Heart left ventricle (tissue), 13 donors: ENCODE data around the gene EMC9.

Experiments used
- POLR2A ChIP-seq, 2 donors: fragments of 450-650 bp; IDR thresholded peaks; one replicate each; pipeline ENCODE4 v1.6.1; 2017; ENCODE audit warnings: antibody characterized with exemption in 2 of 2, mild to moderate bottlenecking in 2 of 2, moderate library complexity in 2 of 2
- TF ChIP-seq, protein P1 (sequence below), 12 donors: fragments of 200-600 bp; sonication (generic) in 4 of 12; IDR thresholded peaks; one replicate each; pipeline versions ENCODE4 v1.5.0 to v1.8.0; 2018 to 2022; ENCODE audit warnings: antibody characterized with exemption in 12 of 12, mild to moderate bottlenecking in 5 of 12
- donor health status: ischemic (EF 13 %, LVEDD 7.1; RV severe dilation, severe dysfunction).
- donor health status: DM: no; HTN: yes; CAD: no.
- donor health status: DM: no; HTN: no; CAD: no.
- donor health status: ischemic (EF 25% LVEDD 6.9; RV normal size, moderate dysfunction).
- donor health status: ischemic (EF 25% LVEDD 5.7; RV mildly dilated, moderate dysfunction).
- donor health status: ischemic (EF 35%, LVEDD 5.7; RV mildly dilated, moderate dysfunction).
- donor health status: nonischemic (EF 11% LVEDD 7.7; RV severe dilation, severe dysfunction).
- donor health status: DM: yes; HTN: yes; CAD: no.
- donor health status: PGD.
- donor health status: ischemic (EF 29% LVEDD 5.4; RV normal size, mild dysfunction).
- donor health status: nonischemic (EF 23%, LVEDD 6.1; RV moderate dilation, normal function).

DNA sequence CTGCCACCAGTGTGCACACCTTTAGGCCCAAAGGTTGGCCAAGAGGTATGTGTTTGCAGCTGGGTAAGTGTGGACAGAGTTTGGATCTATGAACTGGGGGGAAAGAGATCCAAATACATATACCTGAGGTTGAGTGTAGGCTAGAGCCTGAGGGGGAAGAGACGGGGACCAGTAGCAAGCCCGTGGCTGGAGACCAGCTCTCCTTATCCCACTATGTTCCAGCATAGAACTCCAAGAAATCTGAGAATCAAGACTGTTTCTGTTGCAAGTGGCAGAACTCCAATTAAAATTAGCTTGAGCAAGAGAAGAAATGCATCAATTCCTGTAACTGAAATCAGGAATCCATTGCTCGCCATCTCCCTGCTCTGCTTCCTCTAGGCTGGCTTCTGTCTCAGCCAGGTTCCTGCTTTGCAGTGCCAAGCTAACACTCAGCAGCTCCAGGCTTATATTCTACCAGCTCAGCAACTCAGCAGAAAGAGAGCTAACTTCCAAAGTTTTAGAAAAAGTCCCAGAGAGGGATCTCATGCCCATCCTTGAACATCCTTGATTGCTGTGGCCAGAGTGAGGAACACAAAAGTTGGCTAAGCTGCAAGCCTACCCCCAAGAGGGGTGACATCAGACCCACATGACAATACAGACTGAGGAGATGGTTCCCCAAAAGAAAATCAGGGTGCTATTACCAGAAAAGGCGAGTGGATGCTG lies 48.7 kb downstream of the EMC9 start:
- TF ChIP-seq, protein P1, sequence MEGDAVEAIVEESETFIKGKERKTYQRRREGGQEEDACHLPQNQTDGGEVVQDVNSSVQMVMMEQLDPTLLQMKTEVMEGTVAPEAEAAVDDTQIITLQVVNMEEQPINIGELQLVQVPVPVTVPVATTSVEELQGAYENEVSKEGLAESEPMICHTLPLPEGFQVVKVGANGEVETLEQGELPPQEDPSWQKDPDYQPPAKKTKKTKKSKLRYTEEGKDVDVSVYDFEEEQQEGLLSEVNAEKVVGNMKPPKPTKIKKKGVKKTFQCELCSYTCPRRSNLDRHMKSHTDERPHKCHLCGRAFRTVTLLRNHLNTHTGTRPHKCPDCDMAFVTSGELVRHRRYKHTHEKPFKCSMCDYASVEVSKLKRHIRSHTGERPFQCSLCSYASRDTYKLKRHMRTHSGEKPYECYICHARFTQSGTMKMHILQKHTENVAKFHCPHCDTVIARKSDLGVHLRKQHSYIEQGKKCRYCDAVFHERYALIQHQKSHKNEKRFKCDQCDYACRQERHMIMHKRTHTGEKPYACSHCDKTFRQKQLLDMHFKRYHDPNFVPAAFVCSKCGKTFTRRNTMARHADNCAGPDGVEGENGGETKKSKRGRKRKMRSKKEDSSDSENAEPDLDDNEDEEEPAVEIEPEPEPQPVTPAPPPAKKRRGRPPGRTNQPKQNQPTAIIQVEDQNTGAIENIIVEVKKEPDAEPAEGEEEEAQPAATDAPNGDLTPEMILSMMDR (IDR thresholded peaks at IDR 0.05) = no peak
- TF ChIP-seq POLR2A (IDR thresholded peaks at IDR 0.05) = no peak
